Measurements from ENCODE around the gene TMEM202. TPM values are rescaled to one million over a fixed set of nuclear protein-coding genes. Genes with fewer than 3 reads are reported as not detected.

Gene TMEM202, protein sequence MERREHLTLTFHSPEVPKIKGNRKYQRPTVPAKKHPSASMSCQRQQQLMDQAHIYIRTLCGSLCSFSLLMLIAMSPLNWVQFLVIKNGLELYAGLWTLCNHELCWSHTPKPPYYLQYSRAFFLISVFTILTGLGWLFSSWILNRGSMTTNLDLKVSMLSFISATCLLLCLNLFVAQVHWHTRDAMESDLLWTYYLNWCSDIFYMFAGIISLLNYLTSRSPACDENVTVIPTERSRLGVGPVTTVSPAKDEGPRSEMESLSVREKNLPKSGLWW
- total RNA-seq = not detected

GRCh38 chr15:72397796-72398588 lies at the start of gene TMEM202:
Gene TMEM202, plus strand, starts transcription at chr15:72398305. Its CDS starts 22 bp downstream, at chr15:72398327.

GRCh38 chr15:72375846-72376581 lies 22.1 kb upstream of the TMEM202 start, which contains the start of gene HEXA:
Gene HEXA, minus strand, starts transcription at chr15:72376014. Its CDS starts 42 bp downstream, at chr15:72375972.

Other genes with a start within 250 kb of the TMEM202 start
- gene GRAMD2A, start 200.5 kb upstream of the TMEM202 start, total RNA-seq = 0.82 TPM
- gene PKM, start 167.1 kb upstream of the TMEM202 start, total RNA-seq = 782 TPM
- gene PARP6, start 125.8 kb upstream of the TMEM202 start, total RNA-seq = 54.0 TPM
- gene CELF6, start 78.1 kb upstream of the TMEM202 start, total RNA-seq = 2.4 TPM
- gene HEXA, start 22.3 kb upstream of the TMEM202 start, total RNA-seq = 94.1 TPM
- gene ARIH1, start 76.0 kb downstream of the TMEM202 start, total RNA-seq = 76.7 TPM

All from metanephros (tissue), 1 donor.